NCI-H748 (cell line): ENCODE data around the gene MEF2C.
A peak's percentile ranks its signal among the peaks of the same experiment; 100 is the strongest.

Source experiments
- DNase-seq: peaks from one replicate; lab custom pipeline; 2025; ENCODE audit not compliant: unreplicated experiment; lab: John Stamatoyannopoulos, UW

The MEF2C gene

DNA sequence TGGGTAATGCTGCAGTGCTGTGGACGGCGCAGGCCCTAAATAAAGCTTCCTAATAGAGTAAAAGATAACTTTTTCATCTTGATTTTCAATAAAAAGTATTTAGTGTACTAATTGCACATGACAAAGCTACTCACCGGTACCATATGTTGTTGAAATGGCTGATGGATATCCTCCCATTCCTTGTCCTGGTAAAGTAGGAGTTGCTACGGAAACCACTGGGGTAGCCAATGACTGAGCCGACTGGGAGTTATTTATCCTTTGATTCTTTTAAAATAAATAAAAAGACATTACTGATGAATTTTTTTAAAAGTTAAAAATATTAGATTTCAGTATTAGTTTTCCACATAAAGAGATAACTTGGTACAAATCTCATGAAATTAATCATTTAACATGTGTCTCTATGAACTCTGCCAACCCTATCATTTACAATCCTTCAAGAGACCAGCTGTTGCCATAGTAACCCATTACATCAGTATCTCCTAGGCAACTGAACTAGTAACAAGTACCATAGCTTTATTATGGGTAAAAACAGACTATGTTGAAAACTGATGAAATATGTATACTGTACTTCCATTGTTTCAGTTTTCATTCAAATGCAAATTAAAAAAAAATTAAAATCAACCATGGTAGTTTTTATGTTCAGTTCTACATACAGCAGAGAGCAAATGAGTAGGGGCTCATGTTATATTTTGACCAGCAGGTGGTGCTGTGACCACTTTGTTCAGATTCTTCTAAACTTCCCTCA, 153.7 kb downstream of the MEF2C start:
- peak; percentile 94 for DNase-seq

DNA sequence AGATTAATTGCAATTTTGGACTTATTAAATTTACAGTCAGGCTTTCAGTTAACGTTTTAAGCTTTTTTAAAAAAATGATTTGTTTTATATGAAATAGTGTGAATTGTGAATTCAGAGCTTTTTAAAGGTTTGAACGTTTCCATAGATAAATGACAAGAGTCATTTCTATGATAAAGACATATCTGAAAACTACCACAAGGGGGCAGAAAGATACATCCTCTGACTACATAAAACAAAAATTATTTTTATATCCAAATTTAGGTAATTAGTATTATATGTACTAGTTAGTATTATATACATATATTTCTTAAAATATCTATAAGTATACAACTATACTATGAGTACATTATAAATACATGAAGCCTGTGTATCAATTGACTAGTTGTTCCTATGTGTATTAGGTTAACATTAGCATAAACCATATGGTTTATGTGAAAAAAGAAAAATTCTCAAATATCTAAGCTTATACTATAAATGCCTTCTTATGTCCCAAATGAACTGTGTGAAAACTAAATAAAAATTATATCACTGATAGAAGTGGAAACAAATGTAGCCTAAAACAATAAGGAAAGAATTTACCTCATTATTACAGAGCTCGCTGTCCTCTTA, 155.2 kb downstream of the MEF2C start:
- peak; percentile 32 for DNase-seq

DNA sequence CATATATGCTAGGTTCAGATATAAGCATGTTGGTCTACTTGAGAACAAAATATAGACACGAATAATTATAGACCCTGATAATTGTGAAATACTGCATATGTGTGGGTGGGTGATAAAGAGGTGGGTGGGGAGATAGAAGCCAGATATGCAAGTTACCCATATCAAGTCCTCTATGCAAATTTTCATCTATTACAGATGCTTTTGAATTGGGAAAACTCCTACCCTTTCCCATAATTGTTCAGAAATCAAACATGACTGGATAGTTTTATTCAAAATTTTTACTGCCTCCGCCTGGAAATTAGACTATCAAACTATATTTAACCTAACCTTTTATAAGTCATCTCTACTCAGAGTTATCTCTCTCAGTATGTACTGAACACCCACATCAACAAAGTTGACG, 157.5 kb downstream of the MEF2C start:
- no peak for DNase-seq

GRCh38 chr5:88724201-88724600, 158.8 kb downstream of the MEF2C start:
- DNase-seq = no peak

DNA sequence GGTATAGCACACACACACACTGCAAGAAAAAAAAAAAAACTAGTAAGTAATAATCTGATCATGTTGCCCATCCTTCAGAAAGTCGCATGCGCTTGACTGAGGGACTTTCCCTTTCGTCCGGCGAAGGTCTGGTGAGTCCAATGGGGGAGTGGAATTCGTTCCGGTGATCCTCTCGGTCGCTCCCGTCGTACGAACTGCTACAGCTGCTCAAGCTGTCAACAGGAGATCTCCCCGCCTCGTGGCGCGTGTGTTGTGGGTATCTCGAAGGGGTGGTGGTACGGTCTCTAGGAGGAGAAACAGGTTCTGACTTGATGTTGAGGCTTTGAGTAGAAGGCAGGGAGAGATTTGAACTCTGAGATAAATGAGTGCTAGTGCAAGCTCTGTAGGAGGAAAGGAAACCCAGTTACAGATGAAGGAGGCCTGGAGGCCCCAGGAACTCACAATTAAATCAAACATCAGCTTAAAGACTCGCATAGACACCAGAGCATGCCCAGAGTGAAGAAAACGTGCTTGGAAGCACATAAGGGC, 160.4 kb downstream of the MEF2C start:
- no peak for DNase-seq

GRCh38 chr5:88719434-88719833, 163.6 kb downstream of the MEF2C start:
- no peak for DNase-seq

GRCh38 chr5:88718736-88719135, 164.2 kb downstream of the MEF2C start:
- DNase-seq = no peak

GRCh38 chr5:88716101-88716500, 166.9 kb downstream of the MEF2C start:
- no peak for DNase-seq

DNA sequence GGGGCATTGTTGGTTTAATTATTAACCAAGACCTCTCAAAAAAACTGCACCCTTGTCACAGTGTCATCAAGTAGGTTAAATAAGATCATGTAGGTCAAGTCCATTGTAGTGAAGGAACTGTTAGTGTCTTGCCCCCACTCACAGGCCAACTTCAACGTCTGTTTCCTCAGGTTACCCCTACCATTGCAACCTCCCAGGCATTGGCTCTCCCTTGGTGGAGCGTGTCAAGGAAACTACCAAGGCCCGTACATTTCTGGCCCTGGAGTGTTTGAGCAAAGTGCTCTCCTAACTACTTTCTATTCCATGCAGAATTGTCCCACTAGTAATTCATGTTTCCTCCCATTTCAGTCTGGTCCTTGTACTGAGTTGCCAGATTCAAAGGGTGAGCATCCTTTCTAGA, 167.5 kb downstream of the MEF2C start:
- no peak for DNase-seq

DNA sequence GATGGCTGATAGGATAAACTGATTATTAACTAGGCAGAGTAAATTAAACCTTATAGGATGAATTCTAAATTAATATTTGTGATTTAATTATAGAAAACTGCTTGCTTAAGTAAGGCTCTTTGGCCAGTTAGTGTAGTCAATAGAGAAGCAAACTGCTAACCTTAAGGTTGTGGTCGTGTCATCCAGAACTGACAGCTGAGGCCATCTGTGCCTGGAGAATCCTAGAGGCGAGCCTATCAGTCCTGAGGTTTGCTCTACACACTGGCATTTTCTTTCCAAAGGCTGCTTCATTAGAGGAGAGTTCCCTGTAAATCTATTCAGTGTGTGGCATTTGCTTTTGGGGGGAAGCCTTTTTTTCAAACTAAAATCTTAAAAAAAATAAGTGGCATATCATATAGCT, 169.2 kb downstream of the MEF2C start:
- DNase-seq = no peak

DNA sequence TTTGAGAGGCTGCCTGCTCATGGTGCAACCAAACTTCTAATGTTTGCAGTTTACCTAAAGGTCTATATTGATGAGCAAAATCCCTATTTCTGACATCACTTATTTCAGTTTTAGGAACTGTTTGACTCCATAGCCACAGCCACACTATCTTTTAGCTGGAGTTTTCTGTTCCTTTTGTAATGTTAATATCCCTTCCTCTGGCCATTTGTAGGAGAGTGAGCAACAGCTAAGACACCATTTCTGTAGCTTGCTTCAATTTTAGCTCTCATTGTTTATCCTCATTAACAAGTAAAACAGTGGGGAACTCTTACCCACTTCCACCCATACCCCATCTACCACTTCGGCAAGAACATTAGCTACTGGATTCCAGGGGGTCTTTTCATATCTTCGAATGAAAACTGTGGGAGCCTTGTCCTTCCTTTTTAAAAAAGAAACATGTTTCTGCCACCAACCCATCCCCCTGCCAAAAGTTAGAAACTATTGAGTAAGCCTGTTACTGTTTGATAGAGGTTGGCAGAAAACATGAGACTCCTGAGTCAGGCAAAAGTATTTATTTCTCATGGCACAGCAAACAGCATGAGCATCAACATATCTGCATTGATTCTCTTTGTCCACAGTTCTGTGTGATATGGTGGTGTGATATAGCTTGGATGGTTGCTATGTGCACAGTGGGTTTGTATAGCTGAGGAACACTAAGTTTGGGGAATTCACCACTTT, 174.1 kb downstream of the MEF2C start:
- no peak for DNase-seq

DNA sequence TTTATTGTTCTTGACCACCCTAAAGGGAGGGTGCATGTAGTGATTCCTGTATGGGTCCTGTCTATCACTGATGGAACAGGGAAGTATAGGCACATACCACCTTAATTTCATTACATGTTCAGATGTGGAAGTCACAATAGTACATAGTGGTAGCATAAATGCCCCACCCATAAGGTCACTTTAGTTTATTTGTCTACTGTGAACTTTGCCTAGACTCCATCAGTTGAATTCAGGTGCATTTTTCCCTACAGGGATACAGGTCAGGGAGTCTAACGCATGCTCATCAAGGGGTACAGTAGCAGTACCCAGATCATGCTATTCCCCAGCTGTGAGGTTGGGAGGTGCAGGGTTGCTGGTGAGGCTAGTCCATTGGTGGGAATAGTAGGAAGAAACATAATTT, 175.0 kb downstream of the MEF2C start:
- no peak for DNase-seq

DNA sequence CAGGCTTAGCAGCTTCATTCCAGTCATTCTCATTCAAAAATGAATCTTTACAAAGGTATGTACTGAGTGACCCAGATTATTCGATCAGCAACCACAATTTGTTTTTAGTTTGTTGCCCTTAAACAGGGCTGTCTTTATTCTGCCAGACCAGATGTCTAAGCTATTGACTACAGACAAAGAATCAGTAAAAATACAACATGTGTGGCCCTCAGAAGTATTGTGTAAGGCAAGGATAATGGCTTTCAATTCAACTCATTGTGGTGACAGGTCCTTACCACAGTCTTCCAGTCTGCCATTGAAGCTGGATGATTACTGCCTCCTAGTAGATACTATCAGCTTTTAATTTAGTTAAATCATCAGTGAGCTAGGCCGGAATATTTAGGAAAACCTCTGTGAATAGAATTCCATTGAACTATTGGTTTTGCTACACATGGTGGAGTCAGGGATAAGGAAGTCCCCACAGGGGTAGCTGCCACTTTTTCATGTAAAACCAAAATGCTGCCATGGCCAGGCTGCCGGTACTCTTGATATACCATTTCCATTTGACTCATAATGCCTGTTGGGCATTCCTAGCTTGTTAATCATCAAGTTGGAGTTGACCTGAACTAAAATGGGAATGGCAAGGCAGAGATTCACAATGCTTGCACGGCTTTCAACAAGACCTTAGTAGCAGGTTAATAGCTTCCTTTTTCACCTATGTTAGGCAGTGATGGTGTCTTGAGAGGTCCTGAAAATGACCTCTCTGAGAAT, 175.6 kb downstream of the MEF2C start:
- no peak for DNase-seq

DNA sequence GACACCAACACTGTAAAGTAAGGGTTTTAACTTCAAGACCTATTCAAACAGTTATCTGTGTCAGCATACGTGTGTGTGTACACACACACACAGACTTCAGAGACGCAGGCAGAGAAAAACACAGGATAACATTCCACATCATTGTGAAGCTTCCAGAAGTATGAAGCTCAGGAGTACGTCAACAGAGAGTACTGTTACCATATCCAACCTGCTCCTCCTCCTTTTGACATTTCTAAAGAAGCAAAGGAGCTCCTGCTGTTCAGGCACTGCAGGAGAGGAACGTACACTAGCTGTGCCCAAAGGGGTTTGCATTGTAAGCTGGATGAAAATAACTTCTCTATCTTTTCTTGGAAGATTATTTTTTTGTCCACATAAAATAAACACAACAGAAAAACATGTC, 180.7 kb downstream of the MEF2C start:
- DNase-seq = no peak

GRCh38 chr5:88700121-88700520, 182.9 kb downstream of the MEF2C start:
- no peak for DNase-seq

DNA sequence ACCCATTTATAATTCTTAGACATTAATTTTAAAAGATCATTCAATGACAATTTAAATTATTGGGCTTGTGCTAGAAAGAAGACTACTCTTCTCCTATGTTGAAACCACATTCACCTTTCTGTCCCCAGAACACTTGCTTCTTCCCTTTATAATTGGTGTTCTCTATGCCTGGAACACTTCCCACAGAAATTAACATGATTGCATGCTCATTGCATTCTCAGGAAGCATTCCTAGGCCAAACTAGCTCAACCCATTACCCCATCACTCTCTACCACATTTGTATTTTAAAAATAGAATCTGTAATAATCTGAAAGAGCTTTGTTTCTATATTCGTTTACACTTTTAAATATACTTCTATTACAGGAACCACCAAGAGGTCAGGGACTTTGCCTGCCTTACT, 184.7 kb downstream of the MEF2C start:
- no peak for DNase-seq

GRCh38 chr5:88696466-88696865, 186.5 kb downstream of the MEF2C start:
- DNase-seq = no peak

GRCh38 chr5:88695931-88696330, 187.1 kb downstream of the MEF2C start:
- no peak for DNase-seq

GRCh38 chr5:88695232-88695631, 187.8 kb downstream of the MEF2C start:
- DNase-seq = no peak

DNA sequence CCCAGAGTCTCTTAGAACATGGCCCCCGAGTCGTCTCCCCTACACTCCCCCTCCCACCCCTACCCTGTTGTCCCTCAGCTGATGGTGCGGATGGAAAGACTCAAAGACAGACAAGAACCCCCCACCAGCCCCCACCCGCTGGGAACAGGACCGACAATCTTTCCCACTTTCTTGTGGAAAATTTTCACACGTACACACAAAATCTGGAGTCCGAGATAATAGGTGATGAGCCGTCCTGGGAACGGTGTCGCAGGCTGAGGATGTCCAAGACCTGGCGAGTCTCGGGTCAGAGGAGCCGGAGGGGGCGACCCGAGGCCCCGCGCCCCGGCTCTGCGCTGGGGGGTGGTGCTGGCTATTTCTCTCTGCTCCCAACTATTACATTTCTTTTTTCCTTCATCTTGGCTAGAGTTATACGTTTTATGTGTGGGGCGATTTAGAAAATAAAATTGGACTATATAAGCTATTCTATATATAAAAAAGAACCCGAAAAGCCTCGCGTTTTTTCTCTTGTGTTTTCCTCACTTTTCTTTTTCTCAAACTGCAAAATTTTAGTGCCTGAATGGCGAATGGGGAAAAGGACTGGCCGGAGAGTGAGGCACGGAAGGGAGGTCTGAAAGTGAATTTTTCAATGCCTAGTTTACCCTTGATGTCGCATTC, 188.8 kb downstream of the MEF2C start:
- DNase-seq = no peak
